ENCODE data around the gene MTCL3.
A peak's percentile ranks its signal among the peaks of the same experiment; 100 is the strongest.

The MTCL3 gene

GRCh38 chr6:127518710-127519468 is at the start of gene MTCL3:
MTCL3 (minus strand) TSS chr6:127519335.
- no peak for TF ChIP-seq CTCF (IDR thresholded peaks at IDR 0.05; ENCODE audit: low read depth, low read length, missing control alignments)
- H3K4me3 ChIP-seq (replicated peaks; ENCODE audit: low read depth, low read length) = no peak within 1 kb of the TSS
- DNase-seq (ENCODE audit: extremely low read depth, low read depth) = no peak

DNA sequence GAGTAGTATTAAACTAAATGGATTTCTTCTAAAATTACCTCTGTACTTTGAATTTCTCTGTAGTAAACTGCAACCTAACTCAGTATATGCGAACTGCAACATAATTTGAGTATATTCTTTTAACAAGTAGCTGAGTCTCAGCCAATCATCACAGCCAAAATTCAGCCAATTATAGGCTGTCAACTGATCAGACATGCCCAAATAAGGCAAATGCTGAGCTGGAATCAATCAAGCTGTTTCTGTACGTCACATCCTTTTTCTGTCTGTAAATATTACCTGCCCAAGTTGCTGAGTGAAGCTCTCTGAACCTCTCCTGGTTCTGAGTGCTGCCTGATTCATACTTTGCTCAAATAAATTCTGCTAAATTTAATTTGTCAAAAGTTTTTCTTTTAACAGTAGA is 48.3 kb upstream of the MTCL3 start:
- TF ChIP-seq CTCF (IDR thresholded peaks at IDR 0.05; ENCODE audit: low read depth, low read length, missing control alignments) = no peak
- DNase-seq (ENCODE audit: extremely low read depth, low read depth) = no peak
- H3K4me3 ChIP-seq (replicated peaks; ENCODE audit: low read depth, low read length) = no peak overlapping the region

DNA sequence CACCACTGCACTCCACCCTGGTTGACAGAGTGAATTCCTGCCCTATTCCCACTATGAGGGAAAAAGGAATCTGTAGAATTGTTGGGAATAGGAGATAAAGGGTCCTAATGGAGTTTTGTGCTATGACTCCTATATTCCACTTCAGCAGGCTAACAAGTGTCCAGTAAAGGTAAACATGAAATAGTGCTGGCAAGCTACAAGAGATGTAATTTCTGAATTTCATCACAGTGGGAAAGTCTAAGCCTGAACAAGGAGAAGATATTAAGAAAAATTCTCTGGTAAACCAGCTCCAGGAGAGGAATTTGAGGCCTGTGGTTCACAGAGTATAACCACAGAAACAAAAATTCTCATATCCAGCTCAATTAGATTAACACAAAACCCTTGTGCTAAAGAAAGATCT is 47.5 kb upstream of the MTCL3 start:
- no peak for DNase-seq (ENCODE audit: extremely low read depth, low read depth)
- H3K4me3 ChIP-seq (replicated peaks; ENCODE audit: low read depth, low read length) = no peak overlapping the region
- TF ChIP-seq CTCF (IDR thresholded peaks at IDR 0.05; ENCODE audit: low read depth, low read length, missing control alignments) = no peak

DNA sequence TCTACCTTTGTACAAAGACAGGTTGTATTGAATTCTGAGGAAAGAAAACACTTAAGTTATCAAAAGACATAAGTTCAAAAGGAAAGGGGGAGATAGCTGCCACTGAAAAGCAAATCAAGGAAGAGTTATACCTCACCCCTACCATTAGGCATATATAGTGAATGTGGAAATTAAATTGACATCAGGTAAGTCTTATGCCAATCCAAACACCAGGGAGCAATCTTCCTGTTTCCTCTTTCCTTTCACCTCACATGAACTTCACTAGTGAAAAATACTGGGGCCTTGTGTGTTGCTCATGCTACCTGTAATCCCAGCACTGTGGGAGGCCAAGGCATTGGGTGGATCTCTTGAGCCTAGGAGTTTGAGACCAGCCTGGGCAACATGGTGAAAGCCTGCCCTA is 47.0 kb upstream of the MTCL3 start:
- DNase-seq (ENCODE audit: extremely low read depth, low read depth) = no peak
- TF ChIP-seq CTCF (IDR thresholded peaks at IDR 0.05; ENCODE audit: low read depth, low read length, missing control alignments) = no peak
- no peak overlapping the region for H3K4me3 ChIP-seq (replicated peaks; ENCODE audit: low read depth, low read length)

DNA sequence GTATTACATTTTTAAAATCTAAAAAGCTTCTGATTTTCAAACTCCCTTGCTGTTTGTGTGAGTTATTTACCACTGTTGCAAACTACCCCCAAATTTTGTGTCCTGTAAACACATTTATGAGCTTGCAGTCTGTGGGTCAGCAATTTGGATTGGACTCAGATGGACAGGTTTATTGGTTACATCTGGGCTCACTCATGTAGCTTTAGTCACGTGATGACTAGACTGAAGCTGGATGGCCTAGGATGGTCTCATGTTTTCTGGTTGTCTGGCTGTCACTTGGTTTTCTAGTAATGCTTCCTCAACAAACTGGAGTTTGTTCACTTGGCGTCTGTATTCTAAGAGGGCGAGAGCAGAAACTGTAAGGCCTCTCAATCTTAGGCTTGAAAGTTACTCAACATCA is 45.6 kb upstream of the MTCL3 start:
- peak; percentile 9 for DNase-seq (ENCODE audit: extremely low read depth, low read depth)
- no peak for TF ChIP-seq CTCF (IDR thresholded peaks at IDR 0.05; ENCODE audit: low read depth, low read length, missing control alignments)

DNA sequence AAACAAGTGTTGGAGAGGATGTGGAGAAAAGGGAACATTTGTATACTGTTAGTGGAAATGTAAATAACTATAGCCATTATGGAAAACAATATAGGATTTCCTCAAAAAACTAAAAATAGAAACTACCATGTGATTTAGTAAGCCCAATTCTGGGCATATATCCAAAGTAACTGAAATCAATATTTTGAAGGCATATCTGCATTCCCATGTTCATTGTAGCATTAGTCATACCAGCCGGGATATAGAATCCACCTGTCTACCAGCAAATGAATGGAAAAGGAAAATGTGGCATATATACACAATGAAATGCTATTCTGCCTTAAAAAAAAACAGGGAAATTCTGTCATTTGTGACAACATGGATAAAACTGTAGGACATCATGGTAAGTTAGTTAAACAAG is 42.5 kb upstream of the MTCL3 start:
- TF ChIP-seq CTCF (IDR thresholded peaks at IDR 0.05; ENCODE audit: low read depth, low read length, missing control alignments) = no peak
- H3K4me3 ChIP-seq (replicated peaks; ENCODE audit: low read depth, low read length) = no peak overlapping the region
- no peak for DNase-seq (ENCODE audit: extremely low read depth, low read depth)

More for the DNA sequence above, 45.6 kb upstream of the MTCL3 start:
- no peak overlapping the region for H3K4me3 ChIP-seq (replicated peaks; ENCODE audit: low read depth, low read length)
